HG02938 (cell line): ENCODE measurements around the gene C3orf49.

Source experiments
- ATAC-seq: cut with Tn5 transposase; IDR thresholded peaks from one replicate; pipeline ENCODE4 v1.9.1; 2021; ENCODE audit warnings: mild to moderate bottlenecking, moderate library complexity; ENCODE audit not compliant: unreplicated experiment

The C3orf49 gene

GRCh38 chr3:63819151-63819398 lies at the start of gene C3orf49:
Gene C3orf49, plus strand, starts transcription at chr3:63819299. Its CDS starts 173 bp downstream, at chr3:63819472.
- no peak for ATAC-seq

- no peak for ATAC-seq
Measured at GRCh38 chr3:63774781-63775180, 44.3 kb upstream of the C3orf49 start.

- no peak for ATAC-seq
Measured at GRCh38 chr3:63779227-63779626, 39.9 kb upstream of the C3orf49 start.

- ATAC-seq, result no peak
Measured at GRCh38 chr3:63791974-63792373, 27.1 kb upstream of the C3orf49 start.

GRCh38 chr3:63795438-63795837 lies 23.7 kb upstream of the C3orf49 start:
- ATAC-seq, result no peak

- ATAC-seq, result no peak
Measured at GRCh38 chr3:63798544-63798943, 20.6 kb upstream of the C3orf49 start.

GRCh38 chr3:63798949-63799348 lies 20.1 kb upstream of the C3orf49 start:
- ATAC-seq, result no peak

GRCh38 chr3:63800097-63800496 lies 19.0 kb upstream of the C3orf49 start:
- ATAC-seq, result no peak

GRCh38 chr3:63803911-63804310 lies 15.2 kb upstream of the C3orf49 start:
- ATAC-seq, result no peak

GRCh38 chr3:63807961-63808565 lies 11.0 kb upstream of the C3orf49 start:
- ATAC-seq, result no peak

- no peak for ATAC-seq
Measured at GRCh38 chr3:63808633-63809032, 10.5 kb upstream of the C3orf49 start.

- ATAC-seq, result no peak
Measured at GRCh38 chr3:63809607-63810006, 9.5 kb upstream of the C3orf49 start.

- no peak for ATAC-seq
Measured at GRCh38 chr3:63814237-63814636, 4.9 kb upstream of the C3orf49 start.

GRCh38 chr3:63817225-63817624 lies 1.9 kb upstream of the C3orf49 start:
- ATAC-seq, result no peak

GRCh38 chr3:63818282-63819150 lies 583 bp upstream of the C3orf49 start:
- peak; percentile 71 for ATAC-seq

- ATAC-seq, result no peak
Measured at GRCh38 chr3:63824309-63824708, 5.2 kb downstream of the C3orf49 start.

- ATAC-seq, result no peak
Measured at GRCh38 chr3:63830526-63830925, 11.4 kb downstream of the C3orf49 start.

GRCh38 chr3:63832395-63832794 lies 13.3 kb downstream of the C3orf49 start:
- ATAC-seq, result no peak

- no peak for ATAC-seq
Measured at GRCh38 chr3:63841704-63842103, 22.6 kb downstream of the C3orf49 start.

GRCh38 chr3:63842127-63842526 lies 23.0 kb downstream of the C3orf49 start:
- ATAC-seq, result no peak

GRCh38 chr3:63845215-63845614 lies 26.1 kb downstream of the C3orf49 start:
- ATAC-seq, result no peak

- no peak for ATAC-seq
Measured at GRCh38 chr3:63847718-63848450, 28.8 kb downstream of the C3orf49 start.
